D721Med (cell line): ENCODE results near the gene TULP1.
"Not testable (repeated sequence)": the region's sequence is repeated elsewhere in the genome, so short reads cannot be mapped to it uniquely, and the experiment has no call there.

Source experiments
- DNase-seq: peaks from one replicate; pipeline ENCODE4 v3.0.0; 2011; ENCODE audit warnings: low spot score; ENCODE audit not compliant: insufficient read length
- FAIRE-seq: peaks from 2 replicates; lab custom pipeline; 2011; peaks lifted over from hg19 to GRCh38; lab: Jason Lieb, UNC
- TF ChIP-seq, protein P1 (sequence below): IDR thresholded peaks from 2 replicates; pipeline ENCODE4 v1.5.1; 2012; ENCODE audit warnings: mild to moderate bottlenecking, control low read depth; ENCODE audit not compliant: insufficient read depth; ENCODE audit errors: missing control alignments

Gene TULP1

GRCh38 chr6:35521235-35521634, 8.5 kb upstream of the TULP1 start:
- no peak for FAIRE-seq
- DNase-seq = no peak
- TF ChIP-seq, protein P1, sequence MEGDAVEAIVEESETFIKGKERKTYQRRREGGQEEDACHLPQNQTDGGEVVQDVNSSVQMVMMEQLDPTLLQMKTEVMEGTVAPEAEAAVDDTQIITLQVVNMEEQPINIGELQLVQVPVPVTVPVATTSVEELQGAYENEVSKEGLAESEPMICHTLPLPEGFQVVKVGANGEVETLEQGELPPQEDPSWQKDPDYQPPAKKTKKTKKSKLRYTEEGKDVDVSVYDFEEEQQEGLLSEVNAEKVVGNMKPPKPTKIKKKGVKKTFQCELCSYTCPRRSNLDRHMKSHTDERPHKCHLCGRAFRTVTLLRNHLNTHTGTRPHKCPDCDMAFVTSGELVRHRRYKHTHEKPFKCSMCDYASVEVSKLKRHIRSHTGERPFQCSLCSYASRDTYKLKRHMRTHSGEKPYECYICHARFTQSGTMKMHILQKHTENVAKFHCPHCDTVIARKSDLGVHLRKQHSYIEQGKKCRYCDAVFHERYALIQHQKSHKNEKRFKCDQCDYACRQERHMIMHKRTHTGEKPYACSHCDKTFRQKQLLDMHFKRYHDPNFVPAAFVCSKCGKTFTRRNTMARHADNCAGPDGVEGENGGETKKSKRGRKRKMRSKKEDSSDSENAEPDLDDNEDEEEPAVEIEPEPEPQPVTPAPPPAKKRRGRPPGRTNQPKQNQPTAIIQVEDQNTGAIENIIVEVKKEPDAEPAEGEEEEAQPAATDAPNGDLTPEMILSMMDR = no peak

DNA sequence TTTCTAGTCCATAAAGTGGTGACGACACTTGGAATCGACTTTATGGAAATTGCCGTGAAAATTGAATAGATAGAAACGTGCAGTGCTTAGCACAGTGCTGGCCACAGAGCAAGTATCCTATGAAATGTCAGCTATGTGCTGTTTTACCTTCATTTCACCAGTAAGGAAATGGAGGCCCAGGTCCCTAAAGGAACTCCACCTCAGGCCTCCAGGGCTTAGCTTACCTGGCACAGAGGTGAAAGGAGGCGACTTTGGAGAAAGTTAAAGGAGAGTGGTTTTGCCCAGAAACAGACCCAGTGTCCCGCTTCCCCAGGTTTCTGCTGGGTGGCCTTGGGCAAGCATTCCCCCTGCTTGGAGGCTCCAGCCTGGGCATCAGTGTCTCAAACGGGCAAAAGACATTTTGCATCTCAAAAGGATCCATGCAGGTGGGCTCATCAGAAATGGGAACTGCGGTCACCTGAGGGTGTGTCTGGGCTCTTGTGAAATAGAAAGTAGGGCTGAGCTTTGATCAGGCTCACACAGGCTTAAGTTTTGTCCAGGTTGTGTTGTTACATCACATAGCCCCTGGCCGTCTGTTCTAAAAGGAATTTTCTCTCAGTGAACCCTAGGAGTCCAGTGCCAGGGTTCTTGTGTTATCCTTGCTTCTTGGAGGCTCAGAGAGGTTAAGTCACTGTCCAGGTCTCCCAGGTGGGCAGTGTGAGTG, 6.8 kb upstream of the TULP1 start:
- DNase-seq (no peak), FAIRE-seq (no peak)
- TF ChIP-seq, protein P1 = no peak

- TF ChIP-seq, protein P1 = no peak
- no peak for FAIRE-seq
Observed at GRCh38 chr6:35518566-35519312, 6.0 kb upstream of the TULP1 start.

DNA sequence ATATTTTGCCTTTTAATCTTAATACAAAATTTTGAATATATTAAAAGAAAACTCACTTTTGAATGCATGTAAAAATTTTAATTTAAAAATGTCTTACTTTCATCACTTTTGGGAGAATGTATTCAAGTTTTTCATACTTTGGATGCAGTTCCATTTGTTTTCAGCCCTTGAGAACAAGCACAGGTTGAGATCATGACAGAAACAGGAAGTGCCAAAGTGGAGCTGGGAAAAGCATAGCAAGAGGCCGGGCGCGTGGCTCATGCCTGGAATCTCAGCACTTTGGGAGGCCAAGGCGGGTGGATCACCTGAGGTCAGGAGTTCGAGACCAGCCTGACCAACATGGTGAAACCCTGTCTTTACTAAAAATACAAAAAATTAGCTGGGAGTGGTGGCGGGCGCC, 5.3 kb upstream of the TULP1 start:
- FAIRE-seq, DNase-seq: not testable (repeated sequence)

More at GRCh38 chr6:35518566-35519312, 6.0 kb upstream of the TULP1 start:
- no peak for DNase-seq

GRCh38 chr6:35516712-35517111, 4.0 kb upstream of the TULP1 start:
- TF ChIP-seq, protein P1 = no peak
- DNase-seq (no peak), FAIRE-seq (no peak)

GRCh38 chr6:35515939-35516338, 3.2 kb upstream of the TULP1 start:
- not testable (repeated sequence) for FAIRE-seq, DNase-seq

GRCh38 chr6:35514587-35514986, 1.9 kb upstream of the TULP1 start:
- DNase-seq (no peak), FAIRE-seq (no peak)
- TF ChIP-seq, protein P1 = no peak

- TF ChIP-seq, protein P1 = no peak
- no peak for DNase-seq
- FAIRE-seq = no peak
Observed at GRCh38 chr6:35512006-35512405, 690 bp downstream of the TULP1 start.
